Fibroblast of skin of right biceps (primary cell): ENCODE results near the gene PIK3AP1.
"Not testable (repeated sequence)": the region's sequence is repeated elsewhere in the genome, so short reads cannot be mapped to it uniquely, and the experiment has no call there.

Experiments
- DNase-seq: peaks from one replicate; pipeline ENCODE4 v3.0.0-alpha.2; 2013

The PIK3AP1 gene

DNA sequence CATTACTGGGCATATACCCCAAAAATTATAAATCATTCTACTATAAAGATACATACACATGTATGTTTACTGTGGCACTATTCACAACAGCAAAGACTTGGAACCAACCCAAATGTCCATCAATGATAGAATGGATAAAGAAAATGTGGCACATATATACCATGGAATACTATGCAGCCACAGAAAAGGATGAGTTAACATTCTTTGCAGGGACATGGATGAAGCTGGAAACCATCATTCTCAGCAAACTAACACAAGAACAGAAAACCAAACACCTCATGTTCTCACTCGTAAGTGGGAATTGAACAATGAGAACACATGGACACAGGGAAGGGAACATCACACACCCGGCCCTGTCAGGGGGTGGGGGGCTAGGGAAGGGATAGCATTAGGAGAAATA is 145.8 kb downstream of the PIK3AP1 start:
- not testable (repeated sequence) for DNase-seq

DNA sequence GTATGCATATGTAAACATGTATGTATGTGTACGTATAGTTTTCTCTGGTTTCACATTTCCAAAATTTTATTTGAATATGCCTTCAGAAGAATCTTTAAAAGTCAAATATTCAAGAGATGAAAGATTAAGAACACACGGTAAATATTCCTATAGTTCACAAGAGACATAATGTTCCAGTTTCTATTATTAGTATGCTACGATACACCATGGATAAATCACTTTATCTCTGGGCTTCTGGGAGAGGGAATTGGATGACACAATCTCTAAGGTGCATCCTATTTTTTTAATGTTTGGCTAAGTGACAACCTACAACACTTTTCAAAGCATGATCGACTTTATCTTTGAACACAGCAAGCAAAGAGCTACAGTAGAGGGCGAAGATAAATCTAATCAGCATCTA is 147.3 kb downstream of the PIK3AP1 start:
- DNase-seq, result no peak

DNA sequence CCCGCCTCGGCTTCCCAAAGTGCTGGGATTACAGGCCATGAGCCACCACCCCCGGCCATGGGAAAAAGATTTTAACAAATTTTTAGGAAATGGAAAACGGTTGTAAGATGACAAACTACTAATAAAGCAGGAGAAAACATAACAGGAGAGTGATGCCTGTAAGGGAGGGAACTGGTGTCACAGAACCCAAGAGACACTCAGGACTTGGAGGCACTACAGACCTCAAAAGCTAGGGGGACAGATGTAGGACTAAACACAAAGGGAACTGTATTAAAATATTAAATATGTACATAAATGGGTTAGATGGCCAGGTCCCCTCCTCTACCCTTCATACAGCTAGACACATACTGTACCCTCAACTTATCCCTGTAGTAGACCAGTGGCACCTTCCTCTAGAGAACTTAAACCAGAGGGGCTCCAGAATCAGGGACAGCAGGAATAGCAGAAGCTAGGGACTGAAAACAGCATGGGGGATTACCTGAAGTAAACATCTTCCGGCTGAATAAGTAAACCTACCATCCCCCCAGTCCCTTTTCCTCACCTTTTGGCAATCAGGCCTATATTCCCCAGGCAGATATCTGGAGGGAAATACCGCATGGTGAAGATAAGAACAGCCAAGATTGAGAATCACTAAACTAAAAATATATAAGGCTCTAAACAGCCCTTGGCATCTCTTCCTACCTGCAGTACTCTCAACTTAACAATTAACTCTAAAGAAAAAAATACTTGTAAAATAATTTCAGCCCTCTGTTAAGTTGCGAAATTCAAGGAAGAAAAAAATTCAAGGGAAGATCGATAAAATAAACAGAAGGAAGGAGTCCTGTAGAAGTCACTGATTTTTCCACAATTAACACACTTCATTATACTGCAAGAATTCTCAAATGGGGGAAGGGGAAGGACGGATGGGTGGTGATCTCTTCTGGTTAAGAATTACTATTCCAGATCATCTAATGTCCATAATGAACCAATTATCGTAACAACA is 149.0 kb downstream of the PIK3AP1 start:
- DNase-seq, result no peak

DNA sequence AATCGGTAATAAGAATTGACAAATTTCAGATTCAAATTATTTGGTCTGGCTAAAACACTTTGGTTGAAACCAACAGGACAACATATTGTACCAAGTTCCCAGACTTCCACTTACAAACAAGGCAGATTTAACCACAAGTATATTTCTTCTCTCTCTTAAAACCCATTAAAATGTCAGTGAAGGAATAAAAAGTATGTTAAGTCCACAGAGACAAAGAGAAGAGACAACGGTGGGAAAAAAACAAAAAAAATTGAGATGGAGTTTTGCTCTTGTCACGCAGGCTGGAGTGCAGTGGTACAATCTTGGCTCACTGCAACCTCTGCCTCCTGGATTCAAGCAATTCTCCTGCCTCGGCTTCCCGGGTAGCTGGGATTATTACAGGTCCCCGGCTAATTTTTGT is 149.8 kb downstream of the PIK3AP1 start:
- no peak for DNase-seq

DNA sequence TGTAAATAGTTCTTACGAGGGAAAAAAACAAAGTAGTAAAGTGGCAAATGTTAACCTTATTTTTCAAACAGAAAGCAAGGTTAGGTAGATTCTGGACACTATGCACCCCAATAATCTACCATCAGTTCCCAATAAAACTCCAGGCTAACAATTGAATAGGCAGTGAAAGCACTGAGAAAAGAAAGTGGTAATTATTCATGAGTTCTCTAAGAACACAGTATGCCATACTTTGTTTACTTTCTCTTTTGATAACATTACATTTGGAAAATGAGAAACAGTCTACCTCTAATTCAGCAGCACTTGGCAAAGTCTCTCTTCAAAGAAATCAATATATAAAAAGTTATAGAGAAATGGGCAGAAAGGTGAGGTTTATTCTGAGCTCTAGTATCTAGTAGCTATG is 151.9 kb downstream of the PIK3AP1 start:
- DNase-seq, result no peak

DNA sequence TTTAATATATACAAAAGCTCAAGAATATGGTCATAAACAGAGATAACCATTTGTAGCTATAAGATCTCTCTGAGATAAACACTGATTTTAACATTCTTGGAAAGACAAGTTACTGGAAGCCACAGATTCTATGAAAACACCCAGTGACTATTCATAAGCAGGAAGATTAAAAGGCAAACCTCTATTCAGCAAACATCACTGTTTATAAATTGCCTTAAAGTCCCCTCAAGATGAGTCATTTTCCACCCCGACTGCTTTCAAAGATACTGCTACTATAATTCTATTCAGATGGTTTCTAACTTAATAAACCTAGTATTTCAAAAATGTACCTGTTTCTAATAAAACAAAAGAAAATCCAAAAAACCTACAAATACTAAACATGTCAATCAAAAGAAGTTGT is 154.5 kb downstream of the PIK3AP1 start:
- peak; percentile 56 for DNase-seq

DNA sequence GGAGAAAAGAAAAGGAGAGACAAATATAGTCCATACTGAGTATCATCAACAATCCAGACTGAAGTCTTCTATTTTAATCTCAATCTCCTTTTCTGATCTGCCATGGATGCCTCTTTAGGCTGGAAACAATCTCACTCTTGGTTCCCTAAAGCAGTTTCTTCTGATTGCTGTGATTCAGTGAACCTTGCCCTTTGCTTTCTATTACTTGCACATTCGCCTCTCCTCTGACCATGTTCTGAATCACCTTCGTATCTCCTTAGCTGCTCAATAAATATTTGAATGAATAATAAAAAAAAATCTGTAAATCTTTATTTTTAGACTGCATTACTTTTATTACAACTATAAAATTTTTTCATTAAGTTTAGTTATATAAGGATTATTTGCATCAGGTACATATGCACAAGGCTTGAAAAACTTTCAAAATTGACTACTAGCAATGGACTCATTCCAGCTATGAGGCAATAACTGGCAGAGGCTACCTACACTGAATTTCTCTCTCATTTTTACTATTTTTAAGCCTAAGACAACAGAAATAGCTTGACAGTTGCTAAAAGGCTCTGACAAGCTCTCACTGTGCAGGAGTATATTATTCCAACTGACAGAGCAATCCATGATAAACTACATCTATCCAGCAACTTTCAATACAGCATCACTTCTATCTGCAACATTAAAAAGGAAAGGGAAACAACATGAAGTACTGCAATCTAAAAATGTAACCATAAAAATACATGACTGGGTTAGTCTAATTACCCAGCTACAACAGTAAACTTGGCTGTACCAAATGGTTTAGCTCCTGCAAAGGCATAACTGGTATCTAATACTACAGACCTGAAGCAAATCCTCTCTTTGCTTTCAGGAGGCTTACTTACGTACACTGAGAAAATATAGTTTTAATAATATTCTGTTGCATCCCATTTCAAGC is 159.1 kb downstream of the PIK3AP1 start:
- DNase-seq, result no peak

DNA sequence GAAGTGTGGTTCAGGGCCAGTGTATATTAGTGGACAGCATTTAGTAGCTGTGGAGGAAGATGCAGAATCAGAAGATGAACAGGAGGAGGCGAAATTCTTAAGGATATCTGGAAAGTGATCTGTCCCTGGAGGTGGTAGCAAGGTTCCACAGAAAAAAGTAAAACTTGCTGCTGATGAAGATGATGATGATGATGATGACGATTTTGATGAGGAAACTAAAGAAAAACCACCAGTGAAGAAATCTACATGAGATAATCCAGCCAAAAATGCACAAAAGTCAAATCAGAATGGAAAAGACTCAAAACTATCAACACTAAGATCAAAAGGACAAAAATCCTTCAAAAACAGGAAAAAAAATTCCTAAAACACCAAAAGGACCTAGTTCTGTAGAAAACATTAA is 159.8 kb downstream of the PIK3AP1 start:
- DNase-seq, result no peak

DNA sequence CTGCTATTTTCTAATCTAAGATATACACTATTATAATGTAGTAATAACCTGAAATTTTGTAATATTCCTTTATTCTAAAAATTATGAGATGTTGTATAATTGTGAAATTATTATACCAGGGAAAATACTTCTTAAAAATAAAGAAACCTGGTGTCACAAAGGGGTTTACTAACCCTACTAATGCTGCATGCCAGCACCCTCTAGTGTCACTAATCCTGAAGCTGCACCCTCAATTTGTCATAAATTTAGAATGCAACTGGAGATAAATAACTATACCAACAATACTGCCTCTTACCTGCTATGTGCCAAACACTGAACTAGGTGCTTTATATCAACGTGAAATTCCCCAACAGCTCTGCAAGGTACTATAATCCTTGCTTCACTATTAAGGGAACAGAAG is 164.3 kb downstream of the PIK3AP1 start:
- DNase-seq, result peak; percentile 5

DNA sequence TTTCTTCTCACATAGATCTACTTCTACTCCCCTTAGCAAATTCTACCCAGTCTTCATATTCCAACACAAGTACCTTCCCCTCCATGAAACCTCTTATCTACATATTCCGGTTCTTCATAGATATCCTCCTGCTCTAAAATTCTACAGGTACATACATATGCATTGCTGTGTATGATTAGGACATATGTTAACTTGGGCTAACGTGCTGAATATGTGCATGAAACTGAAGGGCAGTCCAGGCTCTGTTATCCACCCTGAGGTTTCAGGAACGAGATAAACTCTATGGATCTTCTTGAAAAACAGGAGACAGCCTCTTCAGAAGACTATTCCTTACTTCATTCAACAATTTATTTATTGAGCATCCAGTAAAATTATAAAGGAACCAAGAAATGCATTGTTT is 165.0 kb downstream of the PIK3AP1 start:
- DNase-seq, result no peak

DNA sequence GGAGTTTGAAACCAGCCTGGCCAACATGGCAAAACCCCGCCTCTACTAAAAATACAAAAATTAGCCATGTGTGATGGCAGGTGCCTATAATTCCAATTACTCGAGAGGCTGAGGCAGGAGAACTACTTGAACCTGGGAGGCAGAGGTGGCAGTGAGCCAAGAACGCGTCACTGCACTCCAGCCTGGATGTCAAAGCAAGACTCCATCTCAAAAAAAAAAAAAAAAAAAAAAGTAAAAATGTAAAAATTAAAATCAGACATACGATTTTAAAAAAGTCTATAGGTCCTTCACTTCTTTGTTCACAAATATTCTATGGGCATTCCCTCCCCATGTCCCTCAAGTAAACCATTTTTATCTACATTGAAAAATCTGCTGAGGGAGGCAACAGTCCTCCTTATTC is 171.7 kb downstream of the PIK3AP1 start:
- peak; percentile 3 for DNase-seq

DNA sequence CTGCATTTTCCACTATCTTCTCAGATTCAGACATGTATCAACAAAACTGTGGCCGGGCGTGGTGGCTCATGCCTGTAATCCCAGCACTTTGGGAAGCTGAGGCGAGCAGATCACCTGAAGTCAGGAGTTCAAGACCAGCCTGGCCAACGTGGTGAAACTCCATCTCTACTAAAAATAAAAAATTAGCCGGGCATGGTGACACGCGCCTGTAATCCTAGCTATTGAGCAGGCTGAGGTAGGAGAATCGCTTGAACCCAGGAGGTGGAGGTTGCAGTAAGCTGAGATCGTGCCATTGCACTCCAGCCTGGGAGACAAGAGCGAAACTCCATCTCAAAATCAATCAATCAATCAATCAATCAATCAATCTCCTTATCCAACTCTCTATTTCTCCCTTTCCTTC is 174.8 kb downstream of the PIK3AP1 start:
- DNase-seq, result not testable (repeated sequence)
